GM12878 (cell line): ENCODE data around the gene SRP54. TPM values are rescaled to one million over a fixed set of nuclear protein-coding genes. Genes with fewer than 3 reads are reported as not detected.

Source experiments
- ATAC-seq: fragments of 200-7000 bp; cut with Tn5 transposase; 3 replicates; pipeline ENCODE4 v1.9.1; 2020; ENCODE audit warnings: mild to moderate bottlenecking, moderate library complexity
- BruUV-seq: library from RNA; stranded (reverse); fragments of 400-500 nt; replicated peaks from 2 replicates; lab custom pipeline; 2021; lab: Mats Ljungman, UMichigan
- CTCF ChIA-PET: fragments of 300-600 bp; sonication (Branson Sonifier 250); formaldehyde crosslinking; extraction: SDS; loops from one replicate; lab custom pipeline; 2021; ENCODE audit warnings: inconsistent platforms; lab: Yijun Ruan, JAX
- POLR2A ChIA-PET: fragments of 350-600 bp; formaldehyde crosslinking; extraction: SDS; loops from one replicate; lab custom pipeline; 2021; ENCODE audit warnings: inconsistent platforms; lab: Charles Lee
- RAD21 ChIA-PET: fragments of 300-600 bp; sonication (Branson Sonifier 250); formaldehyde crosslinking; loops from one replicate; lab custom pipeline; 2023; ENCODE audit warnings: antibody characterized with exemption; ENCODE audit not compliant: unreplicated experiment; lab: Charles Lee
- SMC1A ChIA-PET: fragments of 300-600 bp; sonication (Branson Sonifier 250); formaldehyde crosslinking; loops from one replicate; lab custom pipeline; 2023; ENCODE audit not compliant: unreplicated experiment, uncharacterized antibody; lab: Charles Lee
- DNase-seq: peaks from one replicate; pipeline ENCODE4 v3.0.0-alpha.2; 2011; ENCODE audit warnings: low read depth, low spot score
- FAIRE-seq: peaks from 3 replicates; lab custom pipeline; 2011; peaks lifted over from hg19 to GRCh38; lab: Jason Lieb, UNC
- H2AFZ ChIP-seq: 2 replicates; pipeline ENCODE4 v1.6.0; 2011; ENCODE audit warnings: low read depth, low read length, control low read depth; ENCODE audit not compliant: control insufficient read depth
- H3K27ac ChIP-seq: 2 replicates; pipeline ENCODE4 v1.5.1; 2011; ENCODE audit warnings: control low read depth; ENCODE audit not compliant: control insufficient read depth, insufficient read depth
- H3K27me3 ChIP-seq, 2 experiments: replicated peaks in 1 of 2; 2 replicates each; pipeline versions ENCODE4 v1.6.0 to v1.6.1; 2011; ENCODE audit warnings: low read length in 1 of 2; ENCODE audit not compliant: control insufficient read depth in 2 of 2, insufficient read depth in 2 of 2
- H3K36me3 ChIP-seq, 2 experiments: 2 replicates each; pipeline ENCODE4 v1.5.1; 2011; ENCODE audit warnings: low read length in 1 of 2; ENCODE audit not compliant: control insufficient read depth in 2 of 2, insufficient read depth in 2 of 2
- H3K4me1 ChIP-seq: 2 replicates; pipeline ENCODE4 v1.6.1; 2011; ENCODE audit warnings: mild to moderate bottlenecking, low read length, moderate library complexity, mixed read lengths; ENCODE audit not compliant: control insufficient read depth, insufficient read depth
- H3K4me2 ChIP-seq: 2 replicates; pipeline ENCODE4 v1.6.0; 2011; ENCODE audit warnings: control low read depth; ENCODE audit not compliant: control insufficient read depth, insufficient read depth
- H3K4me3 ChIP-seq: fragments of 200-600 bp; sonication (generic); 2 replicates; pipeline ENCODE4 v1.5.1; 2016
- H3K79me2 ChIP-seq: 2 replicates; pipeline ENCODE4 v1.6.0; 2011; ENCODE audit warnings: low read length; ENCODE audit not compliant: control insufficient read depth, insufficient read depth
- H3K9ac ChIP-seq: 2 replicates; pipeline ENCODE4 v1.8.0; 2011; ENCODE audit warnings: low read length, control low read depth, mixed read lengths; ENCODE audit not compliant: control insufficient read depth, insufficient read depth
- H3K9me3 ChIP-seq: replicated peaks from 3 replicates; pipeline ENCODE4 v1.5.1; 2011; ENCODE audit warnings: mild to moderate bottlenecking, low read length; ENCODE audit not compliant: control insufficient read depth, insufficient read depth
- H4K20me1 ChIP-seq: 2 replicates; pipeline ENCODE4 v1.6.0; 2011; ENCODE audit not compliant: control insufficient read depth, insufficient read depth
- ASH2L ChIP-seq: fragments of 300-600, 200-600 bp; sonication (generic); IDR thresholded peaks from 2 replicates; pipeline ENCODE4 v1.6.1; 2017; ENCODE audit warnings: low read depth, mild to moderate bottlenecking, borderline replicate concordance
- ATF3 ChIP-seq: IDR thresholded peaks from 2 replicates; pipeline ENCODE4 v1.6.1; 2011; ENCODE audit warnings: low read depth, mild to moderate bottlenecking, low read length, moderate library complexity, borderline replicate concordance; ENCODE audit errors: extremely low read depth
- BMI1 ChIP-seq: fragments of 450-650 bp; IDR thresholded peaks from 2 replicates; pipeline ENCODE4 v1.6.1; 2016; ENCODE audit warnings: mild to moderate bottlenecking, moderate library complexity, borderline replicate concordance
- CBFB ChIP-seq: IDR thresholded peaks from 2 replicates; pipeline ENCODE4 v1.6.1; 2016; ENCODE audit warnings: antibody characterized with exemption, low read depth
- CBX3 ChIP-seq: fragments of 200-600 bp; sonication (generic); IDR thresholded peaks from 2 replicates; pipeline ENCODE4 v1.6.1; 2016; ENCODE audit warnings: low read depth, borderline replicate concordance
- E4F1 ChIP-seq: fragments of 450-650 bp; IDR thresholded peaks from 2 replicates; pipeline ENCODE4 v1.6.1; 2018; ENCODE audit warnings: borderline replicate concordance, mild to moderate bottlenecking; ENCODE audit not compliant: partially characterized antibody
- HSF1 ChIP-seq: fragments of 150-350 bp; IDR thresholded peaks from 2 replicates; pipeline ENCODE4 v1.6.1; 2014; ENCODE audit warnings: mild to moderate bottlenecking, low read depth, low read length
- IKZF1 ChIP-seq: fragments of 450-650 bp; conservative IDR thresholded peaks from 2 replicates; pipeline ENCODE4 v1.6.1; 2017; ENCODE audit warnings: antibody characterized with exemption, mild to moderate bottlenecking
- IRF4 ChIP-seq: IDR thresholded peaks from 2 replicates; pipeline ENCODE4 v1.6.1; 2011; ENCODE audit warnings: low read depth, low read length
- KLF5 ChIP-seq: fragments of 450-650 bp; IDR thresholded peaks from 2 replicates; pipeline ENCODE4 v1.6.1; 2014; ENCODE audit warnings: mild to moderate bottlenecking; ENCODE audit not compliant: partially characterized antibody
- NFYB ChIP-seq: IDR thresholded peaks from 2 replicates; pipeline ENCODE4 v1.6.1; 2011; ENCODE audit warnings: low read depth, mild to moderate bottlenecking, low read length, improper control_type of control experiment, moderate library complexity; ENCODE audit not compliant: insufficient read depth
- POLR2A ChIP-seq: IDR thresholded peaks from 2 replicates; pipeline ENCODE4 v1.6.1; 2011; ENCODE audit warnings: low read depth, mild to moderate bottlenecking, low read length
- POLR2AphosphoS5 ChIP-seq: IDR thresholded peaks from 2 replicates; pipeline ENCODE4 v1.6.1; 2011; ENCODE audit warnings: mild to moderate bottlenecking, low read length, inconsistent platforms
- REST ChIP-seq: IDR thresholded peaks from 2 replicates; pipeline ENCODE4 v1.6.1; 2012; ENCODE audit warnings: mild to moderate bottlenecking, low read depth, low read length
- STAT3 ChIP-seq: IDR thresholded peaks from 2 replicates; pipeline ENCODE4 v1.6.1; 2011; ENCODE audit warnings: low read depth, low read length, improper control_type of control experiment
- TARDBP ChIP-seq: IDR thresholded peaks from 2 replicates; pipeline ENCODE4 v1.6.1; 2016; ENCODE audit warnings: borderline replicate concordance
- TCF12 ChIP-seq: IDR thresholded peaks from 2 replicates; pipeline ENCODE4 v1.6.1; 2011; ENCODE audit warnings: low read depth, mild to moderate bottlenecking, low read length
- WGBS: methylation state at CpG from one replicate; pipeline ENCODE4 v1.1.6; 2016; ENCODE audit warnings: low lambda C conversion rate; ENCODE audit not compliant: insufficient replicate concordance, insufficient coverage; ENCODE audit errors: missing lambda C conversion rate; 5-methylcytosine and 5-hydroxymethylcytosine counted together
- in situ Hi-C: fragments of 300-500 bp; cut with MboI; formaldehyde crosslinking; loops from 9 replicates; pipeline ENCODE4 v1.14.3; 2018; ENCODE audit warnings: mixed read lengths
- intact Hi-C: fragments of 100-400 bp; cut with micrococcal nuclease; formaldehyde crosslinking; loops from one replicate; pipeline ENCODE4 v1.14.2; 2022; ENCODE audit not compliant: unreplicated experiment
- polyA plus RNA-seq, 11 experiments: library from polyadenylated mRNA; depleted of rRNA in 4 of 11; unstranded in 6 of 11; stranded (reverse) in 5 of 11; fragments of >200 nt; fragmentation: Nextera tagmentation in 4 of 11; fragmentation: Illumina TruSeq in 1 of 11; extraction: Ambion mirVana in 4 of 11; extraction: Trizol in 1 of 11; gene quantifications; 1 replicate in 1 of 11; 2 replicates in 10 of 11; pipeline versions ENCODE4 v1.2.1 to v1.2.3, GENCODE V29; 2011 to 2016; ENCODE audit warnings: inconsistent platforms in 2 of 11, missing spikeins in 2 of 11, low read depth in 1 of 11
- total RNA-seq, 4 experiments: library from RNA; depleted of rRNA in 3 of 4; stranded (reverse); fragments of >200 nt in 3 of 4; fragmentation: Illumina TruSeq in 1 of 4; extraction: Trizol in 1 of 4; gene quantifications; 2 replicates each; pipeline versions ENCODE4 v1.2.1 to v1.2.3, GENCODE V29; 2013 to 2021

Gene SRP54
- total and polyA plus RNA-seq, 10 of the 15 experiments (the other 5 are each of a cell fraction or from before 2014, with no cell fraction given), result 54.1 to 130 (median 72.3) TPM

GRCh38 chr14:35001621-35002020 is 18.8 kb downstream of the SRP54 start:
- Histone ChIP-seq H3K4me2 (no peak overlapping the region), H3K27me3 (no peaks in the 10 kb centered on the region), H4K20me1 (no peaks in the 10 kb centered on the region), H2AFZ (no peak overlapping the region), H3K36me3 (peaks cover 2 to 3% of the 10 kb centered on the region in 2 experiments; a peak in 3 of 4 replicates), H3K4me3 (no peak overlapping the region), H3K27ac (no peak overlapping the region), H3K79me2 (no peaks in the 10 kb centered on the region; the same call in 1 of the 2 replicates), H3K9me3 (no peaks in the 10 kb centered on the region), H3K4me1 (no peaks in the 10 kb centered on the region), H3K9ac (no peak overlapping the region)
- DNase-seq (no peak), ATAC-seq (no peak), FAIRE-seq (no peak)
- ChIA-PET RAD21 (no interaction called here), SMC1A (no interaction called here), POLR2A (no interaction called here), CTCF (interaction anchor here (0.9 kb wide), 2 partner anchors 10 to 18 kb away, joined by 3 read pairs; no protein-coding TSS in a partner anchor)
- TSS peak; percentile 39 for BruUV-seq
- in situ Hi-C loops, result no loop called here
- WGBS, result 98% methylated on average over 2 of the region's 2 CpGs
- intact Hi-C loops, result no loop called here
- no peak for TF ChIP-seq BMI1
- TF ChIP-seq E4F1, result no peak
- TF ChIP-seq CBX3, result no peak
- no peak for TF ChIP-seq ASH2L
- TF ChIP-seq IRF4, result no peak
- no peak for TF ChIP-seq NFYB
- TF ChIP-seq STAT3, result no peak
- no peak for TF ChIP-seq KLF5
- no peak for TF ChIP-seq POLR2A
- TF ChIP-seq REST, result no peak
- TF ChIP-seq POLR2AphosphoS5, result no peak
- TF ChIP-seq ATF3, result no peak
- TF ChIP-seq TCF12, result no peak
- TF ChIP-seq IKZF1, result no peak
- no peak for TF ChIP-seq HSF1
- TF ChIP-seq TARDBP, result no peak
- no peak for TF ChIP-seq CBFB
